ENCODE measurements around the gene CYB5R3.
A peak's percentile ranks its signal among the peaks of the same experiment; 100 is the strongest.

Gene CYB5R3

GRCh38 chr22:42644422-42645340 is 4.5 kb downstream of the CYB5R3 start:
- DNase-seq: peak; percentile 20

GRCh38 chr22:42643634-42644421 is 5.4 kb downstream of the CYB5R3 start:
- no peak for DNase-seq

- no peak for DNase-seq
Observed at GRCh38 chr22:42642806-42643633, 6.2 kb downstream of the CYB5R3 start.

- no peak for DNase-seq
Observed at GRCh38 chr22:42641801-42642413, 7.3 kb downstream of the CYB5R3 start.

- no peak for DNase-seq
Observed at GRCh38 chr22:42639541-42640241, 9.5 kb downstream of the CYB5R3 start.

- DNase-seq: no peak
Observed at GRCh38 chr22:42637555-42637954, 11.6 kb downstream of the CYB5R3 start.

GRCh38 chr22:42636506-42636905 is 12.7 kb downstream of the CYB5R3 start:
- no peak for DNase-seq

GRCh38 chr22:42635531-42635930 is 13.7 kb downstream of the CYB5R3 start:
- peak; percentile 86 for DNase-seq

- no peak for DNase-seq
Observed at GRCh38 chr22:42633013-42633412, 16.2 kb downstream of the CYB5R3 start.

GRCh38 chr22:42632096-42632495 is 17.1 kb downstream of the CYB5R3 start:
- no peak for DNase-seq

- no peak for DNase-seq
Observed at GRCh38 chr22:42630901-42631602, 18.1 kb downstream of the CYB5R3 start.

GRCh38 chr22:42630211-42630610 is 19.0 kb downstream of the CYB5R3 start:
- no peak for DNase-seq

- no peak for DNase-seq
Observed at GRCh38 chr22:42627981-42628380, 21.2 kb downstream of the CYB5R3 start.

GRCh38 chr22:42626951-42627625 is 22.1 kb downstream of the CYB5R3 start:
- no peak for DNase-seq

- DNase-seq: no peak
Observed at GRCh38 chr22:42626431-42626830, 22.8 kb downstream of the CYB5R3 start.

- DNase-seq: no peak
Observed at GRCh38 chr22:42625416-42625815, 23.8 kb downstream of the CYB5R3 start.

- no peak for DNase-seq
Observed at GRCh38 chr22:42624551-42625106, 24.6 kb downstream of the CYB5R3 start.

GRCh38 chr22:42623756-42624441 is 25.3 kb downstream of the CYB5R3 start:
- DNase-seq: no peak

GRCh38 chr22:42623301-42623751 is 25.9 kb downstream of the CYB5R3 start:
- DNase-seq: no peak

Data from fibroblast of skin of right quadriceps (primary cell).